Endothelial cell of umbilical vein (primary cell): ENCODE data around the gene GPS1. TPM values are rescaled to one million over a fixed set of nuclear protein-coding genes. Genes with fewer than 3 reads are reported as not detected.

ENCODE experiments used
- BruUV-seq: library from RNA; stranded (reverse); fragments of 400-500 nt; replicated peaks from 2 replicates; lab custom pipeline; 2021; lab: Mats Ljungman, UMichigan
- CTCF ChIA-PET: fragments of 300-600, 350-600 bp; sonication (Branson Sonifier 250); formaldehyde crosslinking; loops from one replicate; lab custom pipeline; 2021; ENCODE audit warnings: antibody characterized with exemption, inconsistent platforms; lab: Charles Lee
- POLR2A ChIA-PET: fragments of 300-600, 350-600 bp; sonication (Branson Sonifier 250); formaldehyde crosslinking; loops from one replicate; lab custom pipeline; 2021; ENCODE audit warnings: antibody characterized with exemption, inconsistent platforms; lab: Charles Lee
- DNase-seq: peaks from one replicate; pipeline ENCODE4 v3.0.0-alpha.2; 2011; ENCODE audit warnings: low read depth, low spot score
- FAIRE-seq: peaks from 2 replicates; lab custom pipeline; 2011; peaks lifted over from hg19 to GRCh38; lab: Jason Lieb, UNC
- H2AFZ ChIP-seq: 2 replicates; pipeline ENCODE4 v1.6.0; 2012; ENCODE audit warnings: low read depth, low read length, control low read depth, inconsistent platforms
- H3K27ac ChIP-seq: 2 replicates; pipeline ENCODE4 v1.5.1; 2011; ENCODE audit warnings: low read depth, mild to moderate bottlenecking, control low read depth, low read length, moderate library complexity; ENCODE audit not compliant: insufficient read depth
- H3K27me3 ChIP-seq, 2 experiments: 2 replicates each; pipeline versions ENCODE4 v1.6.0 to v1.6.1; 2011; ENCODE audit warnings: low read length in 2 of 2, mixed read lengths in 1 of 2; ENCODE audit not compliant: control insufficient read depth in 2 of 2, insufficient read depth in 2 of 2
- H3K36me3 ChIP-seq, 2 experiments: 2 replicates in 1 of 2; 3 replicates in 1 of 2; pipeline ENCODE4 v1.5.1; 2011; ENCODE audit warnings: low read length in 2 of 2, mild to moderate bottlenecking in 1 of 2, moderate library complexity in 1 of 2; ENCODE audit not compliant: control insufficient read depth in 2 of 2, insufficient read depth in 2 of 2; ENCODE audit errors: extremely low read depth in 1 of 2
- H3K4me1 ChIP-seq: 3 replicates; pipeline ENCODE4 v1.5.1; 2011; ENCODE audit warnings: mild to moderate bottlenecking, low read length; ENCODE audit not compliant: control insufficient read depth, insufficient read depth; ENCODE audit errors: extremely low read depth
- H3K4me2 ChIP-seq: 2 replicates; pipeline ENCODE4 v1.6.1; 2011; ENCODE audit warnings: low read length, control low read depth, mixed read lengths; ENCODE audit not compliant: insufficient read depth
- H3K4me3 ChIP-seq, 3 experiments: fragments of 200-600 bp in 1 of 3; sonication (generic), shearing (Covaris generic) in 1 of 3; replicated peaks in 1 of 3; 2 replicates each; pipeline ENCODE4 v1.5.1; 2011 to 2016; ENCODE audit warnings: control low read depth in 3 of 3, low read length in 3 of 3, mild to moderate bottlenecking in 2 of 3, inconsistent platforms in 1 of 3, low read depth in 1 of 3, moderate library complexity in 1 of 3; ENCODE audit not compliant: insufficient read depth in 1 of 3
- H3K79me2 ChIP-seq: 2 replicates; pipeline ENCODE4 v1.6.0; 2012; ENCODE audit warnings: low read length, inconsistent platforms; ENCODE audit not compliant: control insufficient read depth, insufficient read depth
- H3K9ac ChIP-seq: replicated peaks from 2 replicates; pipeline ENCODE3; 2011; ENCODE audit warnings: low read length, control low read depth; ENCODE audit not compliant: insufficient read depth; ENCODE audit errors: extremely low read depth
- H3K9me1 ChIP-seq: replicated peaks from 3 replicates; pipeline ENCODE4 v1.6.0; 2011; ENCODE audit warnings: mild to moderate bottlenecking, low read length; ENCODE audit not compliant: control insufficient read depth, insufficient read depth; ENCODE audit errors: extremely low read depth
- H3K9me3 ChIP-seq: replicated peaks from 2 replicates; pipeline ENCODE4 v1.5.1; 2012; ENCODE audit warnings: low read length, inconsistent platforms; ENCODE audit not compliant: control insufficient read depth, insufficient read depth
- H4K20me1 ChIP-seq: replicated peaks from 2 replicates; pipeline ENCODE3; 2011; ENCODE audit warnings: mild to moderate bottlenecking, low read length; ENCODE audit not compliant: control insufficient read depth, insufficient read depth; ENCODE audit errors: extremely low read depth
- EZH2 ChIP-seq: IDR thresholded peaks from 2 replicates; pipeline ENCODE4 v1.6.1; 2012; ENCODE audit warnings: borderline replicate concordance, low read depth, mild to moderate bottlenecking, moderate library complexity, low read length, inconsistent platforms; ENCODE audit not compliant: severe bottlenecking
- FOS ChIP-seq: IDR thresholded peaks from 2 replicates; pipeline ENCODE4 v1.6.1; 2011; ENCODE audit warnings: mild to moderate bottlenecking, low read length, moderate library complexity, borderline replicate concordance; ENCODE audit not compliant: insufficient read depth
- GATA2 ChIP-seq: IDR thresholded peaks from 2 replicates; pipeline ENCODE4 v1.7.0; 2011; ENCODE audit warnings: low read depth, mild to moderate bottlenecking, moderate library complexity, mixed read lengths, low read length; ENCODE audit not compliant: insufficient read length, insufficient read depth
- MYC ChIP-seq: IDR thresholded peaks from one replicate; pipeline ENCODE4 v1.6.1; 2011; ENCODE audit warnings: mild to moderate bottlenecking, low read depth, low read length
- POLR2A ChIP-seq: IDR thresholded peaks from 2 replicates; pipeline ENCODE4 v1.6.1; 2012; ENCODE audit warnings: low read depth, mild to moderate bottlenecking, control low read depth, low read length
- POLR2AphosphoS5 ChIP-seq: IDR thresholded peaks from 2 replicates; pipeline ENCODE4 v1.6.1; 2012; ENCODE audit warnings: low read depth, mild to moderate bottlenecking, control low read depth, low read length, moderate library complexity; ENCODE audit not compliant: insufficient read depth
- dilution Hi-C: fragments of 300-500 bp; cut with MboI; formaldehyde crosslinking; loops from one replicate; pipeline ENCODE4 v1.15.0; 2019; ENCODE audit warnings: low sequenced_read_pairs; ENCODE audit not compliant: extremely low pct_ligation_motif_present
- intact Hi-C: fragments of 100-400 bp; cut with micrococcal nuclease; formaldehyde crosslinking; loops from one replicate; pipeline ENCODE4 v1.10.0; 2022
- polyA plus RNA-seq, 4 experiments: library from polyadenylated mRNA; depleted of rRNA in 3 of 4; stranded (reverse) in 3 of 4; unstranded in 1 of 4; fragments of >200 nt; gene quantifications; 2 replicates each; pipeline versions ENCODE4 v1.2.1 to v1.2.3, GENCODE V29; 2011 to 2012; ENCODE audit warnings: missing spikeins in 1 of 4
- total RNA-seq: library from RNA; stranded (reverse); gene quantifications from 2 replicates; pipeline ENCODE4 v1.2.3, GENCODE V29; 2021
- TF ChIP-seq, protein P1 (sequence below), 2 donors: IDR thresholded peaks; 1 replicate in 1 of 2; 2 replicates in 1 of 2; pipeline ENCODE4 v1.5.1; 2011; ENCODE audit warnings: low read length in 2 of 2, mild to moderate bottlenecking in 2 of 2, moderate library complexity in 2 of 2, control low read depth in 1 of 2, inconsistent platforms in 1 of 2, low read depth in 1 of 2; ENCODE audit not compliant: insufficient read depth in 1 of 2; ENCODE audit errors: extremely low read depth in 1 of 2

GPS1 gene
- total and polyA plus RNA-seq, 2 donors (not counting 3 experiments of a cell fraction or from before 2014, with no cell fraction given) = 116 to 178 TPM

GRCh38 chr17:82023447-82024241 is 28.1 kb upstream of the GPS1 start:
- Histone ChIP-seq H3K27ac (no peak overlapping the region), H3K9me3 (no peaks in the 10 kb centered on the region), H3K27me3 (no peaks in the 10 kb centered on the region), H3K4me1 (peaks cover 12% of the 10 kb centered on the region), H3K79me2 (peaks cover 5% of the 10 kb centered on the region), H4K20me1 (no peaks in the 10 kb centered on the region), H3K4me3 (peak overlapping the region; percentile 41 to 68 (median 43)), H3K9ac (peak overlapping the region; percentile 36), H2AFZ (peak overlapping the region; percentile 58), H3K36me3 (no peaks in the 10 kb centered on the region), H3K4me2 (peak overlapping the region; percentile 52), H3K9me1 (no peaks in the 10 kb centered on the region)
- POLR2A ChIA-PET = interaction anchor here (0.5 to 0.7 kb wide), 2 partner anchors 21 to 206 kb away, joined by 7 read pairs; no protein-coding TSS in a partner anchor
- FAIRE-seq = no peak
- intact Hi-C loops = loop anchor here (1.0 to 10.0 kb wide), 6 partner anchors 14 to 191 kb away; partner anchors contain the start of genes ASPSCR1, CCDC57, DCXR and FASN
- no peak for DNase-seq
- dilution Hi-C loops = no loop called here
- TSS peak; percentile 59 for BruUV-seq
- TF ChIP-seq, protein P1, sequence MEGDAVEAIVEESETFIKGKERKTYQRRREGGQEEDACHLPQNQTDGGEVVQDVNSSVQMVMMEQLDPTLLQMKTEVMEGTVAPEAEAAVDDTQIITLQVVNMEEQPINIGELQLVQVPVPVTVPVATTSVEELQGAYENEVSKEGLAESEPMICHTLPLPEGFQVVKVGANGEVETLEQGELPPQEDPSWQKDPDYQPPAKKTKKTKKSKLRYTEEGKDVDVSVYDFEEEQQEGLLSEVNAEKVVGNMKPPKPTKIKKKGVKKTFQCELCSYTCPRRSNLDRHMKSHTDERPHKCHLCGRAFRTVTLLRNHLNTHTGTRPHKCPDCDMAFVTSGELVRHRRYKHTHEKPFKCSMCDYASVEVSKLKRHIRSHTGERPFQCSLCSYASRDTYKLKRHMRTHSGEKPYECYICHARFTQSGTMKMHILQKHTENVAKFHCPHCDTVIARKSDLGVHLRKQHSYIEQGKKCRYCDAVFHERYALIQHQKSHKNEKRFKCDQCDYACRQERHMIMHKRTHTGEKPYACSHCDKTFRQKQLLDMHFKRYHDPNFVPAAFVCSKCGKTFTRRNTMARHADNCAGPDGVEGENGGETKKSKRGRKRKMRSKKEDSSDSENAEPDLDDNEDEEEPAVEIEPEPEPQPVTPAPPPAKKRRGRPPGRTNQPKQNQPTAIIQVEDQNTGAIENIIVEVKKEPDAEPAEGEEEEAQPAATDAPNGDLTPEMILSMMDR (IDR thresholded peaks at IDR 0.05; ENCODE audit: extremely low read depth in 1 of 2, insufficient read depth in 1 of 2, low read depth in 1 of 2, low read length in 2 of 2) = no peak
- TF ChIP-seq GATA2 (no peak), FOS (no peak), MYC (no peak), POLR2AphosphoS5 (no peak), EZH2 (no peak), POLR2A (no peak)
- CTCF ChIA-PET = interaction anchor here (1.1 to 9.1 kb wide), 7 partner anchors 7 to 154 kb away, joined by 3 to 345 read pairs (median 14); partner anchors contain the start of genes ARHGDIA, DCXR, NOTUM and RAC3
